GM19395 (cell line): ENCODE data around the gene DCLK1.
A peak's percentile ranks its signal among the peaks of the same experiment; 100 is the strongest.

Experiments used
- ATAC-seq: cut with Tn5 transposase; IDR thresholded peaks from one replicate; pipeline ENCODE4 v1.9.1; 2021; ENCODE audit warnings: mild to moderate bottlenecking, moderate library complexity; ENCODE audit not compliant: unreplicated experiment

DCLK1 gene

GRCh38 chr13:35723053-35723461 is 408.1 kb downstream of the DCLK1 start:
- ATAC-seq, result no peak

GRCh38 chr13:35722458-35723052 is 408.6 kb downstream of the DCLK1 start:
- no peak for ATAC-seq

DNA sequence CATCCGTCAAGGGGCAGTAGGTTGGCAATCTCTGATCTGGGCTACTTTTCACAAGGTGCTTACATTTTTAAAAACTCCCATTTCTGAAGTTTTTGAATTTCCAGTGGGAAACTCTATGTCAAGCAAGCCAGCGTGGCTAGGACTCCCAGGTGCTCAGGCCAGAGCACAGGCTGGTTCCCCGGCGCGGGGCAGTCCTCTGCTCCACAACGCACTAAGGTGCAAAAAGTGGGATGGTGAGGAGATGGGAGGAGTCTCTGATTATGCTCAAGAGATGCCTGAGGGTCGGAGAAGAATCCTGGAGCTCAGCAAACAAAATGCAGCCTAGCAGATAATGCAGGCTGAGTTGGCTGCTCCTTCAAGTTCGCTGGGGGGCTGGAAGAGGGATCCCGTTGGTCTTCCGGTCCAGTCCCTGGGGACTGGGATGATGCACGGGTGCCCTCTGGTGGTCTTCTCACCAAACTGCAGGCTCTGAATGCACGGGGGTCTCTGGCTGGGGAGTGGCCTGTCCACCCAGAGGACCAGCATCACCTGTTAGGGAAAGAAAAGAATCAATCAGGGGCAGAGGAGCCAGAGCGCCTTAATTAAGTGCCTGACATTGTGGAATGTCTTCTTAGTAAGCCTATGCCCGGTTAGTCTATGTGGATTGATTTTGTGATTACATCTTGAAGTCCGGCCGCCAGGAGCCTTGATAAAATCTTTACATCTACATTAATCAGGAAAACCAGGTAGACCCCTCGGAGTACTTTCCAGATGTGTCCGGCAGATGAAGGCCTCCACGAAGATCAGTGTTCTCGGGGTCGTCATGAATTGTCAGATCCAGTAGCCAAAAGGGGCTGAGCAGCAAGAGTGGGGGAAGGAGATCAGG is 410.3 kb downstream of the DCLK1 start:
- peak; percentile 78 for ATAC-seq

DNA sequence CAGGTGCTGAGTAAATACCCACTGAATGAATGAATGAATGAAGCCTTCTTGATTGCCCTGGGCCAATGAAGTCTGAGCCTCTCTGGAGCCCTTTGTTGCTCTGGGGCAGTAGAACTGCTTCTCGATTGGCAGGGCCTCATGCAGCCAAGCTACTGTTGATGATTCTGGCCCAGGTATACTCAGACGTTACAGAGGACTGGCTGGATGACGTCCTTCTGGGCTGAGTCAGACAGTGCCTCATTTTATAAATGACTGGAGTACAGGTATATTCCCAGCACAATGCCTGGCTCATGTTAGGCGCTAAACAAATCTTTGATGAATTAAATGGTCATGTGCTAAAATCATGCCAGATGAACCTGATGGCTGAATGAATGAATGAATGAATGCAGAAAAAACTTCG is 410.9 kb downstream of the DCLK1 start:
- ATAC-seq, result no peak
